Keratinocyte (primary cell): ENCODE data around the gene PGAP6. TPM values are rescaled to one million over a fixed set of nuclear protein-coding genes. Genes with fewer than 3 reads are reported as not detected.

ENCODE experiments used
- DNase-seq: peaks from one replicate; pipeline ENCODE4 v3.0.0-alpha.2; 2011; ENCODE audit warnings: low read depth, missing footprints, low spot score
- FAIRE-seq: peaks from 2 replicates; lab custom pipeline; 2011; peaks lifted over from hg19 to GRCh38; lab: Jason Lieb, UNC
- H2AFZ ChIP-seq: 2 replicates; pipeline ENCODE4 v1.6.0; 2012; ENCODE audit warnings: low read length, control low read depth, inconsistent platforms; ENCODE audit not compliant: control insufficient read depth
- H3K27ac ChIP-seq: 2 replicates; pipeline ENCODE4 v1.5.1; 2011; ENCODE audit warnings: low read length; ENCODE audit not compliant: control insufficient read depth, insufficient read depth
- H3K27me3 ChIP-seq: 3 replicates; pipeline ENCODE4 v1.6.0; 2011; ENCODE audit warnings: low read length; ENCODE audit not compliant: control insufficient read depth, insufficient read depth; ENCODE audit errors: extremely low read depth
- H3K36me3 ChIP-seq, 2 experiments: 2 replicates in 1 of 2; 3 replicates in 1 of 2; pipeline ENCODE4 v1.5.1; 2011; ENCODE audit warnings: low read length in 2 of 2, mild to moderate bottlenecking in 1 of 2; ENCODE audit not compliant: control insufficient read depth in 2 of 2, insufficient read depth in 2 of 2; ENCODE audit errors: extremely low read depth in 1 of 2
- H3K4me1 ChIP-seq: 3 replicates; pipeline ENCODE4 v1.5.1; 2011; ENCODE audit warnings: low read length; ENCODE audit not compliant: control insufficient read depth, insufficient read depth; ENCODE audit errors: extremely low read depth
- H3K4me2 ChIP-seq: 3 replicates; pipeline ENCODE4 v1.6.0; 2011; ENCODE audit warnings: low read depth, low read length; ENCODE audit not compliant: control insufficient read depth, insufficient read depth; ENCODE audit errors: extremely low read depth
- H3K4me3 ChIP-seq, 3 experiments: fragments of 200-600 bp in 1 of 3; sonication (generic) in 1 of 3; 2 replicates in 2 of 3; 3 replicates in 1 of 3; pipeline ENCODE4 v1.5.1; 2011 to 2016; ENCODE audit warnings: low read length in 3 of 3, mild to moderate bottlenecking in 3 of 3, control low read depth in 2 of 3, inconsistent platforms in 1 of 3, low read depth in 1 of 3, mixed read lengths in 1 of 3, mixed run types in 1 of 3, moderate library complexity in 1 of 3; ENCODE audit not compliant: control insufficient read depth in 2 of 3, insufficient read depth in 2 of 3; ENCODE audit errors: extremely low read depth in 1 of 3
- H3K79me2 ChIP-seq: 2 replicates; pipeline ENCODE4 v1.6.0; 2012; ENCODE audit warnings: low read length; ENCODE audit not compliant: control insufficient read depth, insufficient read depth
- H3K9ac ChIP-seq: 3 replicates; pipeline ENCODE4 v1.6.0; 2011; ENCODE audit warnings: low read length; ENCODE audit not compliant: control insufficient read depth, insufficient read depth; ENCODE audit errors: extremely low read depth
- H3K9me1 ChIP-seq: 3 replicates; pipeline ENCODE4 v1.6.0; 2011; ENCODE audit warnings: low read length; ENCODE audit not compliant: control insufficient read depth, insufficient read depth; ENCODE audit errors: extremely low read depth
- H3K9me3 ChIP-seq: 2 replicates; pipeline ENCODE4 v1.5.1; 2012; ENCODE audit warnings: low read depth, low read length; ENCODE audit not compliant: control insufficient read depth
- H4K20me1 ChIP-seq: 3 replicates; pipeline ENCODE4 v1.6.0; 2011; ENCODE audit warnings: low read length; ENCODE audit not compliant: control insufficient read depth, insufficient read depth; ENCODE audit errors: extremely low read depth
- EZH2 ChIP-seq: IDR thresholded peaks from one replicate; pipeline ENCODE4 v1.6.1; 2012; ENCODE audit warnings: inconsistent platforms, mild to moderate bottlenecking, low read length, moderate library complexity
- dilution Hi-C: fragments of 300-500 bp; cut with MboI; formaldehyde crosslinking; loops from one replicate; pipeline ENCODE4 v1.7.0; 2020; ENCODE audit warnings: low sequenced_read_pairs; ENCODE audit not compliant: extremely low pct_ligation_motif_present
- polyA plus RNA-seq, 5 experiments: library from polyadenylated mRNA; depleted of rRNA in 3 of 5; stranded (reverse) in 3 of 5; stranded (forward) in 1 of 5; unstranded in 1 of 5; fragments of >200 nt; gene quantifications; 1 replicate in 1 of 5; 2 replicates in 3 of 5; 3 replicates in 1 of 5; pipeline versions ENCODE4 v1.2.1 to v1.2.3, GENCODE V29; 2011 to 2012; ENCODE audit warnings: missing spikeins in 2 of 5, low read depth in 1 of 5, low replicate concordance in 1 of 5
- TF ChIP-seq, protein P1 (sequence below), 3 experiments: IDR thresholded peaks in 1 of 3; conservative IDR thresholded peaks in 1 of 3; optimal IDR thresholded peaks in 1 of 3; 2 replicates in 2 of 3; 3 replicates in 1 of 3; pipeline versions ENCODE3 to v1.5.1; 2011; ENCODE audit warnings: low read length in 3 of 3, mild to moderate bottlenecking in 3 of 3, moderate library complexity in 2 of 3, control low read depth in 1 of 3, inconsistent platforms in 1 of 3; ENCODE audit not compliant: insufficient read depth in 2 of 3; ENCODE audit errors: extremely low read depth in 1 of 3

PGAP6 gene
- polyA plus RNA-seq, 1 donor (not counting 4 experiments of a cell fraction or from before 2014, with no cell fraction given): 25.5 TPM

- Histone ChIP-seq H4K20me1 (peaks cover 29% of the 10 kb centered on the region), H3K79me2 (peaks cover 91% of the 10 kb centered on the region), H3K4me3 (no peak overlapping the region), H3K9me1 (peaks cover 4% of the 10 kb centered on the region), H3K4me2 (no peak overlapping the region), H3K9me3 (no peaks in the 10 kb centered on the region), H3K9ac (no peak overlapping the region), H3K27me3 (no peaks in the 10 kb centered on the region), H2AFZ (no peak overlapping the region), H3K36me3 (peaks cover 0 to 3% of the 10 kb centered on the region in 2 experiments), H3K27ac (no peak overlapping the region), H3K4me1 (no peaks in the 10 kb centered on the region)
- DNase-seq (no peak), FAIRE-seq (no peak)
- no peak for TF ChIP-seq EZH2
- TF ChIP-seq, protein P1, sequence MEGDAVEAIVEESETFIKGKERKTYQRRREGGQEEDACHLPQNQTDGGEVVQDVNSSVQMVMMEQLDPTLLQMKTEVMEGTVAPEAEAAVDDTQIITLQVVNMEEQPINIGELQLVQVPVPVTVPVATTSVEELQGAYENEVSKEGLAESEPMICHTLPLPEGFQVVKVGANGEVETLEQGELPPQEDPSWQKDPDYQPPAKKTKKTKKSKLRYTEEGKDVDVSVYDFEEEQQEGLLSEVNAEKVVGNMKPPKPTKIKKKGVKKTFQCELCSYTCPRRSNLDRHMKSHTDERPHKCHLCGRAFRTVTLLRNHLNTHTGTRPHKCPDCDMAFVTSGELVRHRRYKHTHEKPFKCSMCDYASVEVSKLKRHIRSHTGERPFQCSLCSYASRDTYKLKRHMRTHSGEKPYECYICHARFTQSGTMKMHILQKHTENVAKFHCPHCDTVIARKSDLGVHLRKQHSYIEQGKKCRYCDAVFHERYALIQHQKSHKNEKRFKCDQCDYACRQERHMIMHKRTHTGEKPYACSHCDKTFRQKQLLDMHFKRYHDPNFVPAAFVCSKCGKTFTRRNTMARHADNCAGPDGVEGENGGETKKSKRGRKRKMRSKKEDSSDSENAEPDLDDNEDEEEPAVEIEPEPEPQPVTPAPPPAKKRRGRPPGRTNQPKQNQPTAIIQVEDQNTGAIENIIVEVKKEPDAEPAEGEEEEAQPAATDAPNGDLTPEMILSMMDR (optimal IDR thresholded peaks at IDR 0.05 in 1 of 3, IDR thresholded peaks at IDR 0.05 in 1 of 3, conservative IDR thresholded peaks at IDR 0.05 in 1 of 3; ENCODE audit: extremely low read depth in 1 of 3, insufficient read depth in 2 of 3, low read length in 3 of 3): no peak
- dilution Hi-C loops: no loop called here
These were observed 43.7 kb downstream of the PGAP6 start for GRCh38 chr16:337975-338575.

DNA sequence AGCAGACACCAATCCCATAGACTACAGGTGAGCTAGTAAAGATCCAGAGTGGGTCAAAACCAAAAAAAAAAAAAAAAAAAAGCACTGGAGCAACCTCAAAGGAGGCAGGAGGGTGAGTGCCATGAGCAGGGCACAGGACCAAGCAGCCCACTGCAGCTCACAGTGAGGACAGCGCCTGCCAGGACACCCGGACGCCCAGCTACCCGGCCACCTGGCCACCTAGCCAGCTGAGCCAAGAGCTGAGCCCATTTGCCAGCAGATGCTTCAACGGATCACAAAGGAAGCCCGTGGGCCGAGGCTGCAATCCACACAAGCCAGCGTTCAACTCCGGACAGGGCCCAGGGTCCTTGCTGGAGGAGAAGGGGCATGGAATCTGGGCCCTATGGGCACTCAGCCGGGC is 44.3 kb downstream of the PGAP6 start:
- H3K9me3 ChIP-seq: no peaks in the 10 kb centered on the region
- H2AFZ ChIP-seq: no peak overlapping the region
- no peak for DNase-seq
- H3K4me1 ChIP-seq: no peaks in the 10 kb centered on the region
- H3K9ac ChIP-seq: no peak overlapping the region
- peaks cover 0 to 1% of the 10 kb centered on the region in 2 experiments for H3K36me3 ChIP-seq
- no peak for FAIRE-seq
- peaks cover 25% of the 10 kb centered on the region for H4K20me1 ChIP-seq
- no peaks in the 10 kb centered on the region for H3K9me1 ChIP-seq
- no peak for TF ChIP-seq EZH2
- TF ChIP-seq, protein P1 (optimal IDR thresholded peaks at IDR 0.05 in 1 of 3, IDR thresholded peaks at IDR 0.05 in 1 of 3, conservative IDR thresholded peaks at IDR 0.05 in 1 of 3; ENCODE audit: extremely low read depth in 1 of 3, insufficient read depth in 2 of 3, low read length in 3 of 3): no peak
- no peak overlapping the region for H3K4me2 ChIP-seq
- H3K27ac ChIP-seq: no peak overlapping the region
- H3K27me3 ChIP-seq: no peaks in the 10 kb centered on the region
- peaks cover 90% of the 10 kb centered on the region for H3K79me2 ChIP-seq
- dilution Hi-C loops: no loop called here
- H3K4me3 ChIP-seq: no peak overlapping the region
